HEK293 (cell line): ENCODE measurements around the gene FAM174B.

Experiments
- GLIS1 ChIP-seq: fragments of 450-650 bp; formaldehyde crosslinking; IDR thresholded peaks from 2 replicates; pipeline ENCODE4 v1.5.1; 2016; ENCODE audit warnings: missing biosample characterization, missing genetic modification characterization
- GLIS2 ChIP-seq: fragments of 450-650 bp; formaldehyde crosslinking; IDR thresholded peaks from 2 replicates; pipeline ENCODE4 v1.5.1; 2016; ENCODE audit warnings: missing biosample characterization, missing genetic modification characterization
- KLF1 ChIP-seq: fragments of 450-650 bp; formaldehyde crosslinking; IDR thresholded peaks from 2 replicates; pipeline ENCODE4 v1.5.1; 2016; ENCODE audit warnings: missing biosample characterization, missing genetic modification characterization
- KLF10 ChIP-seq: fragments of 450-650 bp; IDR thresholded peaks from 2 replicates; pipeline ENCODE4 v1.5.1; 2018; ENCODE audit warnings: missing biosample characterization, mild to moderate bottlenecking, missing genetic modification characterization
- KLF8 ChIP-seq: fragments of 450-650 bp; formaldehyde crosslinking; IDR thresholded peaks from 2 replicates; pipeline ENCODE4 v1.5.1; 2016; ENCODE audit warnings: missing biosample characterization, missing genetic modification characterization
- MYNN ChIP-seq: fragments of 450-650 bp; formaldehyde crosslinking; IDR thresholded peaks from 2 replicates; pipeline ENCODE4 v1.5.1; 2016; ENCODE audit warnings: missing biosample characterization, missing genetic modification characterization, borderline replicate concordance
- PATZ1 ChIP-seq: fragments of 450-650 bp; formaldehyde crosslinking; IDR thresholded peaks from 2 replicates; pipeline ENCODE4 v1.5.1; 2016; ENCODE audit warnings: missing biosample characterization, missing genetic modification characterization
- RBAK ChIP-seq: fragments of 450-650 bp; formaldehyde crosslinking; IDR thresholded peaks from 2 replicates; pipeline ENCODE4 v1.5.1; 2016; ENCODE audit warnings: missing biosample characterization, missing genetic modification characterization
- SCRT2 ChIP-seq: fragments of 450-650 bp; formaldehyde crosslinking; IDR thresholded peaks from 2 replicates; pipeline ENCODE4 v1.5.1; 2016; ENCODE audit warnings: missing biosample characterization, missing genetic modification characterization
- WT1 ChIP-seq: fragments of 450-650 bp; formaldehyde crosslinking; IDR thresholded peaks from 2 replicates; pipeline ENCODE4 v1.5.1; 2016; ENCODE audit warnings: missing biosample characterization, missing genetic modification characterization
- ZBTB20 ChIP-seq: fragments of 450-650 bp; formaldehyde crosslinking; IDR thresholded peaks from 2 replicates; pipeline ENCODE4 v1.5.1; 2016; ENCODE audit warnings: missing biosample characterization, missing genetic modification characterization
- ZBTB26 ChIP-seq: fragments of 450-650 bp; formaldehyde crosslinking; optimal IDR thresholded peaks from 2 replicates; pipeline ENCODE3; 2016; ENCODE audit warnings: missing biosample characterization, mild to moderate bottlenecking, missing genetic modification characterization
- ZBTB44 ChIP-seq: fragments of 450-650 bp; IDR thresholded peaks from 2 replicates; pipeline ENCODE4 v1.5.1; 2018; ENCODE audit warnings: missing biosample characterization, mild to moderate bottlenecking, missing genetic modification characterization
- ZBTB48 ChIP-seq: fragments of 450-650 bp; formaldehyde crosslinking; IDR thresholded peaks from 2 replicates; pipeline ENCODE4 v1.5.1; 2016; ENCODE audit warnings: missing biosample characterization, missing genetic modification characterization
- ZFP41 ChIP-seq: fragments of 450-650 bp; formaldehyde crosslinking; IDR thresholded peaks from 2 replicates; pipeline ENCODE4 v1.5.1; 2016; ENCODE audit warnings: missing biosample characterization, missing genetic modification characterization, borderline replicate concordance
- ZFP69B ChIP-seq: fragments of 450-650 bp; formaldehyde crosslinking; IDR thresholded peaks from 2 replicates; pipeline ENCODE4 v1.5.1; 2016; ENCODE audit warnings: missing biosample characterization, missing genetic modification characterization
- ZNF157 ChIP-seq: fragments of 450-650 bp; formaldehyde crosslinking; IDR thresholded peaks from 2 replicates; pipeline ENCODE4 v1.5.1; 2016; ENCODE audit warnings: missing biosample characterization, missing genetic modification characterization
- ZNF2 ChIP-seq: fragments of 450-650 bp; formaldehyde crosslinking; IDR thresholded peaks from 2 replicates; pipeline ENCODE4 v1.5.1; 2016; ENCODE audit warnings: missing biosample characterization, missing genetic modification characterization
- ZNF211 ChIP-seq: fragments of 450-650 bp; formaldehyde crosslinking; IDR thresholded peaks from 2 replicates; pipeline ENCODE4 v1.5.1; 2016; ENCODE audit warnings: low read depth, missing biosample characterization, missing genetic modification characterization
- ZNF335 ChIP-seq: fragments of 450-650 bp; formaldehyde crosslinking; conservative IDR thresholded peaks from 2 replicates; pipeline ENCODE4 v1.5.1; 2016; ENCODE audit warnings: missing biosample characterization, missing genetic modification characterization
- ZNF366 ChIP-seq: fragments of 450-650 bp; formaldehyde crosslinking; conservative IDR thresholded peaks from 2 replicates; pipeline ENCODE4 v1.5.1; 2016; ENCODE audit warnings: missing biosample characterization, missing genetic modification characterization
- ZNF433 ChIP-seq: fragments of 450-650 bp; formaldehyde crosslinking; IDR thresholded peaks from 2 replicates; pipeline ENCODE4 v1.5.1; 2016; ENCODE audit warnings: missing biosample characterization, missing genetic modification characterization, low read depth
- ZNF549 ChIP-seq: fragments of 450-650 bp; IDR thresholded peaks from 2 replicates; pipeline ENCODE4 v1.5.1; 2018; ENCODE audit warnings: missing biosample characterization, missing genetic modification characterization, mild to moderate bottlenecking, inconsistent platforms, moderate library complexity
- ZNF561 ChIP-seq: fragments of 450-650 bp; IDR thresholded peaks from 2 replicates; pipeline ENCODE4 v1.5.1; 2018; ENCODE audit warnings: missing biosample characterization, missing genetic modification characterization, borderline replicate concordance
- ZNF596 ChIP-seq: fragments of 450-650 bp; IDR thresholded peaks from 2 replicates; pipeline ENCODE4 v1.5.0; 2018; ENCODE audit warnings: missing biosample characterization, mild to moderate bottlenecking, missing genetic modification characterization, moderate library complexity
- ZNF660 ChIP-seq: fragments of 450-650 bp; IDR thresholded peaks from 2 replicates; pipeline ENCODE4 v1.5.1; 2018; ENCODE audit warnings: missing biosample characterization, mild to moderate bottlenecking, missing genetic modification characterization
- ZNF76 ChIP-seq: fragments of 450-650 bp; formaldehyde crosslinking; IDR thresholded peaks from 2 replicates; pipeline ENCODE4; 2016; ENCODE audit warnings: low read depth, missing biosample characterization, missing genetic modification characterization, borderline replicate concordance
- ZSCAN5A ChIP-seq: fragments of 450-650 bp; formaldehyde crosslinking; IDR thresholded peaks from 2 replicates; pipeline ENCODE4 v1.5.1; 2016; ENCODE audit warnings: missing biosample characterization, missing genetic modification characterization
- TF ChIP-seq, protein P1 (sequence below): fragments of 450-650 bp; formaldehyde crosslinking; IDR thresholded peaks from 2 replicates; pipeline ENCODE4 v1.5.1; 2017; ENCODE audit warnings: missing biosample characterization, missing genetic modification characterization
- TF ChIP-seq, protein P2 (sequence below): fragments of 450-650 bp; formaldehyde crosslinking; IDR thresholded peaks from 2 replicates; pipeline ENCODE4 v1.5.1; 2016; ENCODE audit warnings: missing biosample characterization, missing genetic modification characterization

The FAM174B gene

GRCh38 chr15:92655178-92655995, at the start of gene FAM174B (continued):
- TF ChIP-seq ZBTB26 (tag by site-specific recombination) (peak; percentile 74), KLF10 (tag by site-specific recombination) (no peak), GLIS2 (tag by site-specific recombination) (peak; percentile 35; the same call in 1 of the 2 replicates), SCRT2 (tag by site-specific recombination) (peak; percentile 64), ZFP41 (tag by site-specific recombination) (no peak), ZNF335 (tag by site-specific recombination) (no peak; the same call in 1 of the 2 replicates), ZNF76 (tag by site-specific recombination) (no peak), ZBTB20 (tag by site-specific recombination) (peak; percentile 96), ZNF596 (tag by site-specific recombination) (peak; percentile 52; the same call in 1 of the 2 replicates), MYNN (tag by site-specific recombination) (no peak), WT1 (tag by site-specific recombination) (no peak), ZNF366 (tag by site-specific recombination) (no peak), KLF8 (tag by site-specific recombination) (peak; percentile 25; the same call in 1 of the 2 replicates), KLF1 (tag by site-specific recombination) (peak; percentile 38; the same call in 1 of the 2 replicates), ZSCAN5A (tag by site-specific recombination) (0 out of 2 replicates have a peak, but pooled peaks have one; percentile 21), ZNF660 (tag by site-specific recombination) (0 out of 2 replicates have a peak, but pooled peaks have one; percentile 41), ZBTB48 (tag by site-specific recombination) (no peak), ZNF549 (tag by site-specific recombination) (peak; percentile 64), RBAK (tag by site-specific recombination) (no peak), ZNF561 (tag by site-specific recombination) (peak; percentile 88; the same call in 1 of the 2 replicates), ZBTB44 (tag by site-specific recombination) (peak; percentile 63; the same call in 1 of the 2 replicates), GLIS1 (tag by site-specific recombination) (peak; percentile 16; the same call in 1 of the 2 replicates), ZNF433 (no peak), ZNF211 (no peak), PATZ1 (peak; percentile 52), ZNF2 (tag by site-specific recombination) (no peak), ZNF157 (tag by site-specific recombination) (no peak), ZFP69B (tag by site-specific recombination) (peak; percentile 93)
- TF ChIP-seq, protein P1, sequence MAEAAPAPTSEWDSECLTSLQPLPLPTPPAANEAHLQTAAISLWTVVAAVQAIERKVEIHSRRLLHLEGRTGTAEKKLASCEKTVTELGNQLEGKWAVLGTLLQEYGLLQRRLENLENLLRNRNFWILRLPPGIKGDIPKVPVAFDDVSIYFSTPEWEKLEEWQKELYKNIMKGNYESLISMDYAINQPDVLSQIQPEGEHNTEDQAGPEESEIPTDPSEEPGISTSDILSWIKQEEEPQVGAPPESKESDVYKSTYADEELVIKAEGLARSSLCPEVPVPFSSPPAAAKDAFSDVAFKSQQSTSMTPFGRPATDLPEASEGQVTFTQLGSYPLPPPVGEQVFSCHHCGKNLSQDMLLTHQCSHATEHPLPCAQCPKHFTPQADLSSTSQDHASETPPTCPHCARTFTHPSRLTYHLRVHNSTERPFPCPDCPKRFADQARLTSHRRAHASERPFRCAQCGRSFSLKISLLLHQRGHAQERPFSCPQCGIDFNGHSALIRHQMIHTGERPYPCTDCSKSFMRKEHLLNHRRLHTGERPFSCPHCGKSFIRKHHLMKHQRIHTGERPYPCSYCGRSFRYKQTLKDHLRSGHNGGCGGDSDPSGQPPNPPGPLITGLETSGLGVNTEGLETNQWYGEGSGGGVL (tag by site-specific recombination), result no peak
- TF ChIP-seq, protein P2, sequence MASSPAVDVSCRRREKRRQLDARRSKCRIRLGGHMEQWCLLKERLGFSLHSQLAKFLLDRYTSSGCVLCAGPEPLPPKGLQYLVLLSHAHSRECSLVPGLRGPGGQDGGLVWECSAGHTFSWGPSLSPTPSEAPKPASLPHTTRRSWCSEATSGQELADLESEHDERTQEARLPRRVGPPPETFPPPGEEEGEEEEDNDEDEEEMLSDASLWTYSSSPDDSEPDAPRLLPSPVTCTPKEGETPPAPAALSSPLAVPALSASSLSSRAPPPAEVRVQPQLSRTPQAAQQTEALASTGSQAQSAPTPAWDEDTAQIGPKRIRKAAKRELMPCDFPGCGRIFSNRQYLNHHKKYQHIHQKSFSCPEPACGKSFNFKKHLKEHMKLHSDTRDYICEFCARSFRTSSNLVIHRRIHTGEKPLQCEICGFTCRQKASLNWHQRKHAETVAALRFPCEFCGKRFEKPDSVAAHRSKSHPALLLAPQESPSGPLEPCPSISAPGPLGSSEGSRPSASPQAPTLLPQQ (tag by site-specific recombination), result peak; percentile 95
